Measurements from ENCODE around the gene TUNAR.

TUNAR gene

DNA sequence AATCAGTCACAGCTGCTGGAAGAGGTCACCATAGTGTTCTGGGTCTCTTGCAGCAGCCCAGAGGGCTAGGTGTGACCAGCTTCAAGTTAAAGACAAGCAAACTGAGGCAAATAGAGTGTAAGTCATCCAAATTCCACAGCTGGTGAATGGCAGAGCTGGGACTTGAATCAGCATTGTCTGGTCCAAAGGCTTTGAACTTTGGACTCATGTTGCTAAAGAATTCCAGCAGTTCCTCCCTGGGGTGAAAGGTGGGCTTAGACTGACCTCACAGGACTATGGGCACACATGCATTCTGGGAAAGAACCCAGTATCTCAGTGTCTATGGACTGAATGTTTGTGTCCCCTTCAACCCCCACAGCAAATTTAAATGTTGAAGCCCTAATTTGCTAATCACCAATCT is 54.8 kb downstream of the TUNAR start:
- DNase-seq (ENCODE audit: low read depth): no peak
- H3K4me3 ChIP-seq (ENCODE audit: low read depth, low read length): no peak overlapping the region

GRCh38 chr14:95935228-95935822 is 58.7 kb downstream of the TUNAR start:
- peak; percentile 39 for DNase-seq (ENCODE audit: low read depth)
- TF ChIP-seq, protein P1, sequence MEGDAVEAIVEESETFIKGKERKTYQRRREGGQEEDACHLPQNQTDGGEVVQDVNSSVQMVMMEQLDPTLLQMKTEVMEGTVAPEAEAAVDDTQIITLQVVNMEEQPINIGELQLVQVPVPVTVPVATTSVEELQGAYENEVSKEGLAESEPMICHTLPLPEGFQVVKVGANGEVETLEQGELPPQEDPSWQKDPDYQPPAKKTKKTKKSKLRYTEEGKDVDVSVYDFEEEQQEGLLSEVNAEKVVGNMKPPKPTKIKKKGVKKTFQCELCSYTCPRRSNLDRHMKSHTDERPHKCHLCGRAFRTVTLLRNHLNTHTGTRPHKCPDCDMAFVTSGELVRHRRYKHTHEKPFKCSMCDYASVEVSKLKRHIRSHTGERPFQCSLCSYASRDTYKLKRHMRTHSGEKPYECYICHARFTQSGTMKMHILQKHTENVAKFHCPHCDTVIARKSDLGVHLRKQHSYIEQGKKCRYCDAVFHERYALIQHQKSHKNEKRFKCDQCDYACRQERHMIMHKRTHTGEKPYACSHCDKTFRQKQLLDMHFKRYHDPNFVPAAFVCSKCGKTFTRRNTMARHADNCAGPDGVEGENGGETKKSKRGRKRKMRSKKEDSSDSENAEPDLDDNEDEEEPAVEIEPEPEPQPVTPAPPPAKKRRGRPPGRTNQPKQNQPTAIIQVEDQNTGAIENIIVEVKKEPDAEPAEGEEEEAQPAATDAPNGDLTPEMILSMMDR (IDR thresholded peaks at IDR 0.05; ENCODE audit: low read depth, low read length): no peak
- TF ChIP-seq POLR2A (IDR thresholded peaks at IDR 0.05; ENCODE audit: extremely low read depth, insufficient read length) (no peak), MAX (IDR thresholded peaks at IDR 0.05; ENCODE audit: low read depth, low read length) (no peak), MYC (IDR thresholded peaks at IDR 0.05; ENCODE audit: low read depth, low read length) (no peak)
- no peak overlapping the region for H3K4me3 ChIP-seq (ENCODE audit: low read depth, low read length)

More for the DNA sequence above, 54.8 kb downstream of the TUNAR start:
- TF ChIP-seq, protein P1 (IDR thresholded peaks at IDR 0.05; ENCODE audit: low read depth, low read length): no peak
- TF ChIP-seq MAX (IDR thresholded peaks at IDR 0.05; ENCODE audit: low read depth, low read length) (no peak), POLR2A (IDR thresholded peaks at IDR 0.05; ENCODE audit: extremely low read depth, insufficient read length) (no peak), MYC (IDR thresholded peaks at IDR 0.05; ENCODE audit: low read depth, low read length) (no peak)

GRCh38 chr14:95936041-95936440 is 59.4 kb downstream of the TUNAR start:
- TF ChIP-seq MYC (IDR thresholded peaks at IDR 0.05; ENCODE audit: low read depth, low read length): no peak
- TF ChIP-seq MAX (IDR thresholded peaks at IDR 0.05; ENCODE audit: low read depth, low read length): no peak
- TF ChIP-seq, protein P1 (IDR thresholded peaks at IDR 0.05; ENCODE audit: low read depth, low read length): no peak
- TF ChIP-seq POLR2A (IDR thresholded peaks at IDR 0.05; ENCODE audit: extremely low read depth, insufficient read length): no peak
- H3K4me3 ChIP-seq (ENCODE audit: low read depth, low read length): no peak overlapping the region
- no peak for DNase-seq (ENCODE audit: low read depth)

DNA sequence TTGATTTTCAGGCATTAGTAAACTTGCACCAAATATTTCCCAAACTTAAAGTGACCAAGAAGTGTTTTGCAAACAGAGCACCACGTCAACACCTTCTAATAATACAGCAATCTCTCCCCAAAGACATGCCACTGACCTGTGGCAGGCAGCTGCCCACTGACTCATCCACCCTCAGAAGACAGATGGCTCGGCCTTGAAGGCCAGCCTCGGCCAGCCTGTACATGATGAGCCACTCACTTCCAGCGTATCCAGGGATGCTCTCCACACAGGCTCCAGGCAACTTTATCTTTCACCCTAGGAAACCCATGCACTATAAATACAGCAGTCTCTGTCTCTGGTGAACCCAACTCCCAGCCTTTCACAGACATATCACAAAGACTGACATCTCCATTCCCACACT is 62.7 kb downstream of the TUNAR start:
- DNase-seq (ENCODE audit: low read depth): no peak
- H3K4me3 ChIP-seq (ENCODE audit: low read depth, low read length): no peak overlapping the region
- TF ChIP-seq MAX (IDR thresholded peaks at IDR 0.05; ENCODE audit: low read depth, low read length) (no peak), POLR2A (IDR thresholded peaks at IDR 0.05; ENCODE audit: extremely low read depth, insufficient read length) (no peak), MYC (IDR thresholded peaks at IDR 0.05; ENCODE audit: low read depth, low read length) (no peak)
- TF ChIP-seq, protein P1 (IDR thresholded peaks at IDR 0.05; ENCODE audit: low read depth, low read length): no peak

DNA sequence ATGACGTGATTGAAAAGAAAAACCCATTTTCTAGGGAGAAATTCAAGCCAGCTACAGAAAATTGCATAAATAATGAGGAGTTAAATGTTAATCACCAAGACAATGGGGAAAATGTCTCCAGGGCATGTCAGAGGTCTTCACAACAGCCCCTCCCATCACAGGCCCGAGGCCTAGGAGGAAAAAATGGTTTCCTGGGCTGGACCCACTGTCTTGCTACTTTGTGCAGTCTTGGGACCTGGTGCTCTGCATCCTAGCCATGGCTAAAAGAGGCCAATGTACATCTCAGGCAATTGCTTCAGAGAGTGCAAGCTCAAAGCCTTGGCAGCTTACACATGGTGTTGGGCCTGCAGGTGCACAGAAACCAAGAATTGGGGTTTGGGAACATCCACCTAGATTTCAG is 65.3 kb downstream of the TUNAR start:
- H3K4me3 ChIP-seq (ENCODE audit: low read depth, low read length): no peak overlapping the region
- TF ChIP-seq, protein P1 (IDR thresholded peaks at IDR 0.05; ENCODE audit: low read depth, low read length): no peak
- TF ChIP-seq MYC (IDR thresholded peaks at IDR 0.05; ENCODE audit: low read depth, low read length) (no peak), POLR2A (IDR thresholded peaks at IDR 0.05; ENCODE audit: extremely low read depth, insufficient read length) (no peak), MAX (IDR thresholded peaks at IDR 0.05; ENCODE audit: low read depth, low read length) (no peak)

More for the DNA sequence above, 65.3 kb downstream of the TUNAR start:
- DNase-seq (ENCODE audit: low read depth): no peak
